ENCODE measurements around the gene H2AZ1.

GRCh38 chr4:99949999-99950912 lies at the start of gene H2AZ1:
- peak; percentile 99 for TF ChIP-seq TAF1 (IDR thresholded peaks at IDR 0.05; ENCODE audit: borderline replicate concordance, insufficient read depth, low read length)
- TF ChIP-seq SIN3A (IDR thresholded peaks at IDR 0.05; ENCODE audit: borderline replicate concordance, insufficient read depth, low read length), result peak; percentile 48; the same call in 1 of the 2 replicates
